Lower lobe of right lung (tissue), 2 donors: ENCODE results near the gene SRSF12. TPM values are rescaled to one million over a fixed set of nuclear protein-coding genes. Genes with fewer than 3 reads are reported as not detected.

Experiments
- ATAC-seq, 2 donors: fragments of 200-7000 bp; cut with Tn5 transposase; one replicate each; pipeline ENCODE4 v1.9.1; 2020 to 2022; ENCODE audit warnings: mild to moderate bottlenecking in 2 of 2, moderate library complexity in 2 of 2
- DNase-seq: peaks from one replicate; pipeline ENCODE4 v3.0.0-alpha.2; 2020
- H3K27ac ChIP-seq: fragments of 200-600 bp; one replicate; pipeline ENCODE4 v1.8.0; 2022
- H3K27me3 ChIP-seq: fragments of 200-600 bp; one replicate; pipeline ENCODE4 v1.8.0; 2022; ENCODE audit warnings: low read depth
- H3K36me3 ChIP-seq: fragments of 200-600 bp; one replicate; pipeline ENCODE4 v1.8.0; 2022; ENCODE audit warnings: mild to moderate bottlenecking
- H3K4me1 ChIP-seq: fragments of 200-600 bp; one replicate; pipeline ENCODE4 v1.8.0; 2022
- H3K4me3 ChIP-seq: fragments of 200-600 bp; one replicate; pipeline ENCODE4 v1.8.0; 2022; ENCODE audit warnings: mild to moderate bottlenecking
- H3K9me3 ChIP-seq: fragments of 200-600 bp; one replicate; pipeline ENCODE4 v1.8.0; 2022
- intact Hi-C: fragments of 100-400 bp; cut with DNase I; formaldehyde crosslinking; loops from one replicate; pipeline ENCODE4 v1.11.0; 2022
- total RNA-seq: library from RNA; stranded (reverse); fragmentation: NEBNext Ultra II Directional; extraction: Animal tissue kit (Norgen Biotek cat#: 25700); gene quantifications from one replicate; pipeline ENCODE4 v1.2.1, GENCODE V29; 2021
- TF ChIP-seq, protein P1 (sequence below): fragments of 200-600 bp; IDR thresholded peaks from one replicate; pipeline ENCODE4 v1.8.0; 2022; ENCODE audit warnings: antibody characterized with exemption, mild to moderate bottlenecking
- donor health status: DM: no; HTN: yes; CAD: no; lungs with severe emphysema.

Gene SRSF12
- total RNA-seq, 1 donor from 2014 or later: not detected

DNA sequence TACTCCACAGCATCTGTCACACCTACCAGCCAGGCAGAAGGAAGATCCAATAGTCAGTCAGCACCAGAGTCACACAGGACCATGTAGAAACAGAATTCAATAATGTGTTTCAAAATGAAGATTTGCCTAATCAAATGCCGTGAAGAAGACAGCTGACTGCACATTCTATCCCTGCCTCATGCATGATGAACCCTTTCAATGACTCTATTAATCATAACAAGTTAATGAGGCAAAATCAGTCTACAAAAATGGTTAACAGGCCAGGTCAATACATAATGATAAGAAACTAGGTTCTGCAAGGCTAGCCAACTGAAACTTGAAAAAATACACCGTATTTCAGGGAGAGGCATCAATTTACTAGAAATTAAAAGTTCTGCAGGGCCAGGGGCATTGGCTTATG is 44.0 kb downstream of the SRSF12 start:
- H3K4me3 ChIP-seq: no peak overlapping the region
- TF ChIP-seq, protein P1, sequence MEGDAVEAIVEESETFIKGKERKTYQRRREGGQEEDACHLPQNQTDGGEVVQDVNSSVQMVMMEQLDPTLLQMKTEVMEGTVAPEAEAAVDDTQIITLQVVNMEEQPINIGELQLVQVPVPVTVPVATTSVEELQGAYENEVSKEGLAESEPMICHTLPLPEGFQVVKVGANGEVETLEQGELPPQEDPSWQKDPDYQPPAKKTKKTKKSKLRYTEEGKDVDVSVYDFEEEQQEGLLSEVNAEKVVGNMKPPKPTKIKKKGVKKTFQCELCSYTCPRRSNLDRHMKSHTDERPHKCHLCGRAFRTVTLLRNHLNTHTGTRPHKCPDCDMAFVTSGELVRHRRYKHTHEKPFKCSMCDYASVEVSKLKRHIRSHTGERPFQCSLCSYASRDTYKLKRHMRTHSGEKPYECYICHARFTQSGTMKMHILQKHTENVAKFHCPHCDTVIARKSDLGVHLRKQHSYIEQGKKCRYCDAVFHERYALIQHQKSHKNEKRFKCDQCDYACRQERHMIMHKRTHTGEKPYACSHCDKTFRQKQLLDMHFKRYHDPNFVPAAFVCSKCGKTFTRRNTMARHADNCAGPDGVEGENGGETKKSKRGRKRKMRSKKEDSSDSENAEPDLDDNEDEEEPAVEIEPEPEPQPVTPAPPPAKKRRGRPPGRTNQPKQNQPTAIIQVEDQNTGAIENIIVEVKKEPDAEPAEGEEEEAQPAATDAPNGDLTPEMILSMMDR: no peak
- H3K27ac ChIP-seq: no peak overlapping the region
- peaks cover 13% of the 10 kb centered on the region for H3K4me1 ChIP-seq
- ATAC-seq (no peak), DNase-seq (no peak)
- no peaks in the 10 kb centered on the region for H3K9me3 ChIP-seq
- H3K36me3 ChIP-seq: no peaks in the 10 kb centered on the region
- intact Hi-C loops: no loop called here
- no peaks in the 10 kb centered on the region for H3K27me3 ChIP-seq

GRCh38 chr6:89073014-89073620 is 44.8 kb downstream of the SRSF12 start:
- ATAC-seq (peak; percentile 64 to 82), DNase-seq (no peak)
- intact Hi-C loops: no loop called here
- H3K27me3 ChIP-seq: no peaks in the 10 kb centered on the region
- peak overlapping the region; percentile 49 for H3K27ac ChIP-seq
- TF ChIP-seq, protein P1: no peak
- H3K36me3 ChIP-seq: no peaks in the 10 kb centered on the region
- H3K9me3 ChIP-seq: no peaks in the 10 kb centered on the region
- H3K4me3 ChIP-seq: no peak overlapping the region
- peaks cover 8% of the 10 kb centered on the region for H3K4me1 ChIP-seq

GRCh38 chr6:89071036-89071435 is 46.8 kb downstream of the SRSF12 start:
- no peaks in the 10 kb centered on the region for H3K27me3 ChIP-seq
- H3K9me3 ChIP-seq: no peaks in the 10 kb centered on the region
- no peak overlapping the region for H3K27ac ChIP-seq
- peaks cover 8% of the 10 kb centered on the region for H3K4me1 ChIP-seq
- ATAC-seq (no peak), DNase-seq (no peak)
- H3K4me3 ChIP-seq: no peak overlapping the region
- intact Hi-C loops: no loop called here
- TF ChIP-seq, protein P1: no peak
- no peaks in the 10 kb centered on the region for H3K36me3 ChIP-seq

GRCh38 chr6:89069536-89070163 is 48.2 kb downstream of the SRSF12 start:
- H3K27ac ChIP-seq: no peak overlapping the region
- ATAC-seq (no peak), DNase-seq (no peak)
- H3K4me3 ChIP-seq: no peak overlapping the region
- no peaks in the 10 kb centered on the region for H3K9me3 ChIP-seq
- no peaks in the 10 kb centered on the region for H3K27me3 ChIP-seq
- TF ChIP-seq, protein P1: no peak
- intact Hi-C loops: no loop called here
- peaks cover 8% of the 10 kb centered on the region for H3K4me1 ChIP-seq
- H3K36me3 ChIP-seq: no peaks in the 10 kb centered on the region

DNA sequence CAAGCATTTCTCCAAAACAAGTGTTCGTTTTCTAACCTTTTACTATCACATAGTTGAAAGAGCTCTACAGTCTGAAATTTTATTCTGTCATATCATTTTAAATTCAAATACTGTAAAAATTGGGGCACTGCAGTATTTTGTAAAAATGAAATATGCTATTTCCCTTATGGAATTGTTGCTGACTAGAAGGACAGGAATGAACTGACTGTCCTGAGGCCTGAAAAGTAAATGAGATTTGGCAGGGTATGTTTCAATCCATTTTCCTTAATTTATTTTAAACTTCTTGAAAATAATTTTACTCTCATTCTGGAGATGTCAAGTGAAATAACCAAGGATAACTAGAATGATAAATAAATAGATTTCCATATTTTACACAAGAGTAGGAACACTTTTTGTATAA is 49.2 kb downstream of the SRSF12 start:
- intact Hi-C loops: no loop called here

More for the DNA sequence above, 49.2 kb downstream of the SRSF12 start:
- no peak for ATAC-seq
- no peaks in the 10 kb centered on the region for H3K36me3 ChIP-seq
- no peaks in the 10 kb centered on the region for H3K27me3 ChIP-seq
- no peak overlapping the region for H3K4me3 ChIP-seq
- H3K9me3 ChIP-seq: no peaks in the 10 kb centered on the region
- peaks cover 8% of the 10 kb centered on the region for H3K4me1 ChIP-seq
- no peak overlapping the region for H3K27ac ChIP-seq
- TF ChIP-seq, protein P1: no peak
- DNase-seq: no peak
